Gastroesophageal sphincter (tissue), 3 donors: ENCODE results near the gene MARVELD3.

ENCODE experiments used
- EP300 ChIP-seq: sonication (generic); formaldehyde crosslinking; IDR thresholded peaks from one replicate; pipeline ENCODE4 v1.6.1; 2017; ENCODE audit warnings: antibody characterized with exemption, mild to moderate bottlenecking
- POLR2AphosphoS5 ChIP-seq: sonication (generic); formaldehyde crosslinking; IDR thresholded peaks from one replicate; pipeline ENCODE4 v1.6.1; 2017; ENCODE audit warnings: antibody characterized with exemption
- TF ChIP-seq, protein P1 (sequence below), 4 experiments: fragments of 200-600 bp in 2 of 4; fragments of 450-650 bp in 2 of 4; sonication (generic) in 1 of 4; IDR thresholded peaks; one replicate each; pipeline ENCODE4 v1.5.1; 2017 to 2019; ENCODE audit warnings: antibody characterized with exemption in 4 of 4, mild to moderate bottlenecking in 2 of 4, moderate library complexity in 2 of 4

DNA sequence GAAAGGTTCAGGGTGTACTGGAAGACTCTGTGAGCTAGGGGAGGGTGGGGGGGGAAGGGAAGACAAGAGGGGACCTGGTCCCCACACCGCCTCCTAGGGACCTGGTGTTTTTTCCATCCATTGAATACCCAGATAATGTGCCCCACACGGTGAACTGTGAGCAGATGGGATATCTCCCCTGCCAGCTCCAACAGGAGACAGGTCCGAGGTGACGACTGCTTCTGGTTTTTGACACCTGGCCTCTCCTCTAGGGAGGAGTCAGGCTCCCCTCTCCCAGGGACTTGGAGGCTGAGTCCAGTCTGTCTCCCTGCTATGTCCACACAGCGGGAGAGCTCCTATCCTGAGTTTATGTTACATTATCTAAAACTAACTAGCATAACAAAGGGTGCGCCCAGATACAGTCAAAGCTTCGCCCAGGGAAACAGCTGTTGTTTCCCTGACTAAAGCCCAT, 1.8 kb downstream of the MARVELD3 start:
- TF ChIP-seq POLR2AphosphoS5 (no peak), EP300 (no peak)
- TF ChIP-seq, protein P1, sequence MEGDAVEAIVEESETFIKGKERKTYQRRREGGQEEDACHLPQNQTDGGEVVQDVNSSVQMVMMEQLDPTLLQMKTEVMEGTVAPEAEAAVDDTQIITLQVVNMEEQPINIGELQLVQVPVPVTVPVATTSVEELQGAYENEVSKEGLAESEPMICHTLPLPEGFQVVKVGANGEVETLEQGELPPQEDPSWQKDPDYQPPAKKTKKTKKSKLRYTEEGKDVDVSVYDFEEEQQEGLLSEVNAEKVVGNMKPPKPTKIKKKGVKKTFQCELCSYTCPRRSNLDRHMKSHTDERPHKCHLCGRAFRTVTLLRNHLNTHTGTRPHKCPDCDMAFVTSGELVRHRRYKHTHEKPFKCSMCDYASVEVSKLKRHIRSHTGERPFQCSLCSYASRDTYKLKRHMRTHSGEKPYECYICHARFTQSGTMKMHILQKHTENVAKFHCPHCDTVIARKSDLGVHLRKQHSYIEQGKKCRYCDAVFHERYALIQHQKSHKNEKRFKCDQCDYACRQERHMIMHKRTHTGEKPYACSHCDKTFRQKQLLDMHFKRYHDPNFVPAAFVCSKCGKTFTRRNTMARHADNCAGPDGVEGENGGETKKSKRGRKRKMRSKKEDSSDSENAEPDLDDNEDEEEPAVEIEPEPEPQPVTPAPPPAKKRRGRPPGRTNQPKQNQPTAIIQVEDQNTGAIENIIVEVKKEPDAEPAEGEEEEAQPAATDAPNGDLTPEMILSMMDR (IDR thresholded peaks at IDR 0.05): no peak
